RWPE1 (cell line): ENCODE measurements around the gene TRIP13.

Source experiments
- CTCF ChIA-PET: fragments of 350-600 bp; sonication (Branson Sonifier 250); formaldehyde crosslinking; extraction: SDS; loops from one replicate; lab custom pipeline; 2021; lab: Yijun Ruan, JAX
- POLR2A ChIA-PET: fragments of 400-600 bp; formaldehyde crosslinking; extraction: SDS; loops from one replicate; lab custom pipeline; 2020; ENCODE audit warnings: antibody characterized with exemption; ENCODE audit not compliant: low non-redundant PET; lab: Yijun Ruan, JAX
- DNase-seq: peaks from one replicate; pipeline ENCODE4 v3.0.0; 2012; ENCODE audit warnings: low spot score
- H3K27ac ChIP-seq: fragments of 450-650 bp; 2 replicates; pipeline ENCODE4 v1.5.1; 2017
- CTCF ChIP-seq: fragments of 450-650 bp; conservative IDR thresholded peaks from 2 replicates; pipeline ENCODE4 v1.5.1; 2017; ENCODE audit warnings: low read depth, mild to moderate bottlenecking

The TRIP13 gene

GRCh38 chr5:946720-947625, 54.3 kb downstream of the TRIP13 start:
- DNase-seq: no peak
- POLR2A ChIA-PET: no interaction called here
- TF ChIP-seq CTCF: no peak
- H3K27ac ChIP-seq: peak overlapping the region; percentile 41
- CTCF ChIA-PET: interaction anchor here (0.6 to 1.0 kb wide), 5 partner anchors 9 to 707 kb away, joined by 3 to 4 read pairs (median 3); no protein-coding TSS in a partner anchor

GRCh38 chr5:947626-948471, 55.2 kb downstream of the TRIP13 start:
- DNase-seq: no peak
- ChIA-PET CTCF (interaction anchor here (0.6 to 1.0 kb wide), 3 partner anchors 8 to 697 kb away, joined by 3 to 5 read pairs (median 3); no protein-coding TSS in a partner anchor), POLR2A (no interaction called here)
- TF ChIP-seq CTCF: no peak
- no peak overlapping the region for H3K27ac ChIP-seq

DNA sequence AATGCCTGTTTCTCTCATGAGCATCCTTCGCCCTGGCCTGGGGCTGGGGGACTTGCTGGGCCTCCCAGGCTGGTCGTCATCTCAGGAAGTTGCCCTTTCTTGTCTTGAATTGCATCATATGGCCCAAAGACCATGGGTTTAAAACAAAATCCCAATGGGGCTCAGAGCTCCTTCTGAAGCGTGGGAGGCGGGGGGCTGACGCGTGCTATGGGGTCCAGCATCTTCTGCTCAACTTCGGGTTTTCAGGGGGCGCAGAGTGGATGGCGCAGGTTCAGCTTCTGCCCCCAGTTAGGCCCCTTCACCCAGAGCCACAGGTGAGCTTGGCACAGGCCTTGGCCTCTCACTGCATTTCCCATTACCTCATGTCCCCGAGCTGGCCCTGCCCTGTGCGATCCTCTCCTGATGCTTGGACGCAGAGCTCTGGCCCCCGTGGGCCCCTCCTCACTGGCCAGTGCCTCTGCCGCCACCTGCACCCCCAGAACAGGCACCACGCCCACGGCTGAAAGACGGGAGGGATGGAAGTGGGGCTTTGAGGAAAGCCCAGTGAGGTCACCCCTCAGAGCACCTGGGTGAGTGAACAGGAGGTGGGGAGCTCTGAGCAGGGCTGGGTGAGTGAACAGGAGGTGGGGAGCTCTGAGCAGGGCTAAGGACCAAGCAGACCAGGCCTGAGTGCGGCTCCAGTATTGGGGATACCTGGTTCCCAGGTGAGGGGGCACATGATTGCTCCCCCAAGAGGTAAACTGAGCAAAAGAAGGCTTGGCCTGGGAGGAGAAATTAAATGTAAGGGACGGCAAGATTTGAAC, 56.0 kb downstream of the TRIP13 start:
- TF ChIP-seq CTCF: no peak
- DNase-seq: no peak
- ChIA-PET CTCF (interaction anchor here (0.6 to 1.0 kb wide), 4 partner anchors 8 to 696 kb away, joined by 3 to 5 read pairs (median 3); no protein-coding TSS in a partner anchor), POLR2A (no interaction called here)
- H3K27ac ChIP-seq: no peak overlapping the region

GRCh38 chr5:949275-949543, 56.5 kb downstream of the TRIP13 start:
- no peak for DNase-seq
- no peak for TF ChIP-seq CTCF

GRCh38 chr5:949815-950560, 57.3 kb downstream of the TRIP13 start:
- TF ChIP-seq CTCF: no peak
- no peak for DNase-seq
- H3K27ac ChIP-seq: no peak overlapping the region
- POLR2A ChIA-PET: no interaction called here
- CTCF ChIA-PET: no interaction called here

More at GRCh38 chr5:949275-949543, 56.5 kb downstream of the TRIP13 start:
- CTCF ChIA-PET: interaction anchor here (0.6 to 1.0 kb wide), 2 partner anchors 15 to 695 kb away, joined by 3 read pairs; no protein-coding TSS in a partner anchor
- POLR2A ChIA-PET: no interaction called here
- no peak overlapping the region for H3K27ac ChIP-seq
